Left forelimb (tissue), 1 donor: ENCODE data around the gene TRIM26.

Source experiments
- DNase-seq: peaks from one replicate; pipeline ENCODE4 v3.0.0-alpha.2; 2018; ENCODE audit warnings: low spot score

The TRIM26 gene

DNA sequence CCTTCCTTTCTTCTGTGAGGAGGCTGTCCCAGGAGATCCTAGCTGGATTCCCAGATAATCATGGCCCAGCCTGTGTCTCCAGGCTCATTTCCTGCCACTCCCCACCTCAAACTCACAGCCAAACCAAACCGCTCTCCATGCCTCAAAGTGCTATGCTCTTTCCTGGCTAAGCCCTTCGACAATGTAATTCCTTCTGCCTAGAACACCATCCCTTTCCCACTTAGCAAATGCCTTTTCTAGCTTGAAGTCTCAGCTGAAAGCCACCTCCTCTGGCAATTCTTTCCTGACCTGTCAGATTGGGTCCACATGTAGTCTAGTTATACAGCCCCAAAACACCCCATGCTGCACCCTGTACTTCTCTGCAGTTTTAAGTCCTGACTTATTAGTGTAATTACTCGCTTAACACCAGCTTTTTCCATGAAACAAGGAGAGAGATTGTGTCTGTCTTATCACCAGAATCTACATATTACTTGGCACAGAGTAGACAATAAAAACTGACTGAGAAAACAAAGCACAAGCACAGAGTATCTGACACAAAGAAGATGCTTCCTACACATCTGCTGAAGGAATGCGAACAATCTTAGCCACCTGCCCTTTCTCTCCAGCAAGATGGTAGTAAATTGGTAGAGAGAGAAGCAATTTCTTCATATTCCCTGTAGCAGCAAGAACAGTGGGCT, 5.4 kb downstream of the TRIM26 start:
- no peak for DNase-seq

DNA sequence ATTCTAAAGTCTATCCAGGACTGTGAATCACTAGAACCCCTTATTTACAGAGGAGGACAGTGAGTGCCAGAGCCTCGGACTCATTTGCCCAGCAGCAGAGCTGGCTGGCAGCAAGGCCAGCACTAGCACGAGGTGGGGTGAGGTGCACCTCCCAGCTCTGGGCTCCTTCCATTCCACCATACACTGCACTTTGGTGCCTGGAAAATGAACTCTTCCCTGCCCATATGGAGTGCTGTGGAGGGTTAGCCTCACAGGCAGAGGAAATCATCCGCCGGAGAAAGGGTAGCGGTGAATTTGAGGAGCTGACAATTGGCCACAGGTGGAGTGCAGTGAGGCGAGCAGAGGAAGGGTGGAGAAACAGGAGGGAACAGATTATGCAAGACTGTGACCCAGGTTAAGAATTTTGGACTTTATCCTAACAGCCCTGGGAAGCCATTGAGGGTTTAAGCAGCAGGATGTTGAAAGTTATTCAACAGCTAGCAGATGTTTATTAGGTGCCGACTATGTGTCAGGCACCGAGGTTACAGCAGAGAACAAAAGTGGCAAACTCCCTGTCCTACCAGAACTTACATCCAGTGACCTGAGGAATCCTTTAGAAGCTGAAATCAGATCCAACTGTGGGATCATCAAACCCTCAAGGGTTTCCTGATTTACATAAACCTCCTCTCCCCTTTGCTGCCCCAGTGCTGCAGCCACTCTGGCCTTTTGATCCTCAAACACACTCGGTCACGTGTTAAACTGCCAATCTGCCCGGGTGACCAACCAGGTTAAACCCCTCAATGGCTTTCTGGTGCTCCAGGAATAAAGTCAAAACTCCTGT, 6.2 kb downstream of the TRIM26 start:
- no peak for DNase-seq

DNA sequence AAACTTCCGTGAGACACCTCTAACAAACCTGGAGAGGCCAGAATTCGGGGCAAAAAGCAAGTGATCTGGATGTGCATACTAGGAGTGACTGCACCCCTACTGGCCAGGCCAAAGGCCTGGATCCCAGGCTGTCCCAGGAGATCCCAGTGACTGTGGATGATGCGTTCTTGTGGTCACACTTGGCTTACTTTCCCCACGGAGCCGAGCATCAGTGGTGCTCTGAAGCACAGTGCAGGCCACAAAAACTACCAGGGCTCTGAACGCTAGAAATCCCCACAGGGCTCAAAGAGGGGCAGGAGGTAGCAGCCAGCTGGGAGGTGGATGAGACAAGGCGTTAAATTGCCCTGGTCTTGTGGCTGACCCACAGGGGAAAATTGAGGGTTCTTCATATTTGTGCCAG, 7.1 kb downstream of the TRIM26 start:
- DNase-seq = no peak

DNA sequence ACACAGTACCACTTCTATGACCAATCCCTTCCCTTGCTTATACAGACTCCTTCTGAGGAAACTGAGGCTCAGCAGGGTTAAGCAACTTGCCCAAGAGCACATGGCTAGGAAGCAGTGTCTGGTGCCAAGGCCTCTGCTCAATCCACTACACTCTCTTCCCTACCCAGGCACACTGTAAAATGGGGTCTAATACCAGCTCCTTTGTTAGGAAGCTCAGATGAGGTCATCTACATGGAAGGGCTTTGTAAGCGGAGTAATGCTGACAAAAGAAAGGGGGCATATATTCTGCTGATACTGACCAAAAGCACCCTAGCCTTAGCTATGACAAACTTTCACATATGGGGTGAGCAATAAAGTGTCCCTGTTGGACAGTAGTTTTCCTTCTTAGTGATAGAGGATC, 9.1 kb downstream of the TRIM26 start:
- DNase-seq = no peak

DNA sequence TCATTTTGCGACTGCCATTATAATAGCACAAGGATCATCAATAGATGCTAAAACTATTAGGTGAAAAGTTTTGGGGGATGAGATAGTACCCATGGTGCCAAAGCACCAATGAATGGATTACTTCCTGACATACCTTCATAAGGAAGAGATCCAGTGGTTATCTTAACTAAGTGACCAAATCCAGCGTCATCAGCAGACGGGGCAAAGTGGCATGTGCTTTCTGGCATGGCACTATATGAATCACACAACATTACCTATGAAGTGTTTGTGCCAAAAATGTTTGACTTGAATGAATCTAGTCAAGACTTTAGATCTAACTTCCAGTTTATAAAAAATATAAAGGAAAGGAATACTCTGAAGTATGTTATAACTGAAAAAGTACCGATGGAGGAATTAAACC, 10.8 kb downstream of the TRIM26 start:
- no peak for DNase-seq

DNA sequence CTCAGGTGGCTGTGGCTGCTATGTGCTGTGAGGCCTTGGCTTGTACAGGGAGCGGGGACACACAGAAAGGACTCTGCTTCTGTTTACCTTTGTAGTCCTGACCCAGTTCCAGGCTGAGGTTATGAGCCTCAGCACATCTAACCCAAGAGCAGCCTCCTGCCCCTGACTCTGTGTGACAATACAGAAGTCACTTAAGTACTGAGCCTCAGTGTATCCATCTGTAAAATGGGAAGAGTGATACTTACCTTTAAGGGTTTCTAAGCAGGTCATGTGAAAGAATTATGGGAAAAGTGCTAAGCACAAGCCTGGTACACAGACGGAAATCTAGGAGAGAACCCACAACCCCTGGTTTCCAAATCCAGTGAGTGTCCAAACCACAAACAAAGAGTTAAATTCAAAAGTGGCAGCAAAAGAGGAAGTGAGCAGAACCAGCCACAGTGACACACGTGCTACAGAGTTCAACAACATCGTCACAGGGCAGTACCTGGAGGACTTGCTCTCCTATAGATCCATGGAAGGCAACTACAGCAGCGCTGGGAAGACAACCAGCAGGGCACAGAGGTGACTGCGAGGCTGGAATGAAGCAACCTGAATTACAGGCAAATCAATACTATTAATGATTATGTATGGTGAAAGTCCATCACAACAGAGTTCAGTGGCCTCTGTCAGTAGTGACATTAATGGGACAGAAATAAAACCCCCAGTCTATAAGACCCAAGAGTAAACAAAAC, 12.5 kb downstream of the TRIM26 start:
- DNase-seq = no peak

DNA sequence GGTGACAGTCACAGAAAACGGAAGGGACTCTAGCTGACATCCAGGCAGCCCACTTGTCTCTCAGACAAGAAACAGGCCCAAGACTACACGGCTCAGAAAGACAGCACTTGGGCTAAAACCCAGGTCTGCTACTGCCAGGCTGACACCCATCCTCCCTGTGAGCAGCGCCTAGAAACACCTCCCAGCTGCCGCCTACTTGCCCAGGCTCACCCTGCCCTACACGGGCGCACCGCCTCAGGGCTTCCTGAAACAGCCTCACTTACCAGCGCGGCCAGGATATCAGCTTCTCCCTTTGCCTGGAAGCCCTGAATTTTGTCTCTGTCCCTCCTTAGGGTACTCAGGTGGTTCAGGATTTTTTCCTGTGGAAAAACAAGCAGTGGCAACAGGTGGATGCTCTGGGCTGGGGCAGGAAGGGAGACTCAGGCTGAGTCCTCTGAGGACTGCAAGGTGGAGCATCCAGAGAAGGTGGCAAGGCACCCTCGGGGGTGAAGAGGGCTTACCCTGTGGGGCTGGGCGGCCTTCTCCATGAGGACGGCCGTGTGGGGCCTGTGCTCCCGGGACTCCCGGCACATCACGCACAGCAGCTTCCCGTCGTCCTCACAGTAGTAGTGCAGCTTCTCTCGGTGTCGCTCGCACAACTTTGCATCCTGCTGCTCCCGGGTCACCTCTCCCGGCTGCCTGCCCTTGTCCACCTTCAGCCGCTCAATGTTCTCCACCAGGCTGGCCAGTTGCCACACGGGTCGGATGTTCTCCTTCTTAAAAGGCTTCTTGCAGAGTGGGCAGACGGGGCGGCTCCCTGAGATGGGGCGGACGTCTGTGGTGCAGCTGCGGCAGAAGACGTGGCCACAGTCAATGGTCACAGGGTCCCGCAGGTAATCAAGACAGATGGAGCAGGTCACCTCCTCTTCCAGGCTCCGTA, 14.8 kb downstream of the TRIM26 start:
- DNase-seq = no peak

DNA sequence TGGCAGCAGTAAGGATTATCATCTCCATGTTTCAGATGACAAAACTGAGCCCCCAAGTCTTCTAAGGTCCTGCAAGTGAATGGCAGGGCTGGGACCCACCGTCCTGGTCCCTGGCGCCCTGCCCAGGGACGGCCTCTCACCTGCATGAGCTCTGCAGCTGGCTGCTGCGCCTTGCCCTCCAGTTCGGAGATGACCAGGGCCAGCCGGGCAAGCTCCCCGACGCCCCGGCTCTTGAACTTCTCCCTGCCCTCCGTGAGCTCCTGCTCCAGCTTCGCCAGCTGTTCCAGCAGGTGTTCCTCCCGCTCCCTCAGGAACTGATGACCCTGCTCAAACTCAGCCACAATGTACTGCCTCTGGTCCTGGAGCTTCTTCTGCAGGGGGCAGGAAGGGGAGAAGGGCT, 16.8 kb downstream of the TRIM26 start:
- DNase-seq = no peak

DNA sequence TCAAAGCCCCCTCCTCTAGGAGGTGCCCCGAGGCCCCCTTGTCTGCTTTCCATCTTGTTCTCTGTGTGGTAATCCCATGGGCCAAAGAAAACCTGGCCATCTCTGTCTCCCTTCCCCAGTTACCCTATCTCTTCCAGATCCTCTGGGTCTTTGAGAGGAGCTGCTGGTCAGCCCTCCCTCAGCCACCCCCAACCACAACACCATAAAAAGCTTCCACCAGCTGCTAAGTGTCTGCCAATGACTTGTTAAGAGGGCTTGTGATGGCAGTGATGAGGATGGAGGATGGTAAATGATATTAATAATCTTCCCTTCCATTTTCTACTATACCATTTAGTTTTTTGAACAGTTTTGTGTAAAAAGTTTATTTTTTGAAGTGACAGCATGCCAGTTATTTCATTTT, 17.3 kb downstream of the TRIM26 start:
- no peak for DNase-seq

DNA sequence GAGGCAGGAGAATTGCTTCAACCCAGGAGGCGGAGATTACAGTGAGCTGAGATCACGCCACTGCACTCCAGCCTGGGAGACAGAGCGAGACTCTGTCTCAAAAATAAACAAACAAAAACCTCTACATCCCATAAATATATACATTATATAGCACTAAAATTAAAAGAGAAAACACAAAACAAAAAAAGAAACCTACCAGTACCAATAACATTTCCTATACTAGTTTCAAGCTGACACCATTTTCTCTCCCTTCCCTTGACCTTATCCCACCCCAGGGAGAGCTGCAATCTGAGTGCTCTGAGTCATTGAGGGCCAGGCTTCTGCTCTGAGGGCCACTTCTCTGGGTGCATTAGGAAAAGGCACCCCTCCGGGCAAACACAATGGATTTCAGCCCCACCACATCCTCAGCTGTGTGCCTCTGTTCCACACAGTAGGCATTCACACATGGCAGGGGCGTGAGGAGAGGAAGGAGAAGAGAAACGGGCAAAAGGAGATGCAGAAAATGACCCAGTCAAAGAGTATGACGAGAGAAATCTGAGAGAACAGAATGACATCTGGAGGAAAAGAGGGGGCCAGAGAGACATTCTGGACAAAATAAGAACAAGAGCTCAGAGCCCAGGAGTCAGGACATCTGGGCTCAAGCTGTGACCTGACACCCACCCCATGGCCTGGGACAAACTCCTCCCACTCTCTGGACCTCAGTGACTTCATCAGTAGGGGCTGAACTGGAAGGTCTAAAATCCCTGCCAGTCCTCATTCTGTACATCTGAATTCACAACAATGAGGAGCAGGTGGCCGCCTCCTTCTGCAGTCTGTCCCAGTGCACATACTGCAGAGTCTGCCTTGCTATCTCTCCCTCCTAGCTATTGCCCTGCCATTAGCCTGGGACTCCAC, 18.2 kb downstream of the TRIM26 start:
- DNase-seq = no peak

DNA sequence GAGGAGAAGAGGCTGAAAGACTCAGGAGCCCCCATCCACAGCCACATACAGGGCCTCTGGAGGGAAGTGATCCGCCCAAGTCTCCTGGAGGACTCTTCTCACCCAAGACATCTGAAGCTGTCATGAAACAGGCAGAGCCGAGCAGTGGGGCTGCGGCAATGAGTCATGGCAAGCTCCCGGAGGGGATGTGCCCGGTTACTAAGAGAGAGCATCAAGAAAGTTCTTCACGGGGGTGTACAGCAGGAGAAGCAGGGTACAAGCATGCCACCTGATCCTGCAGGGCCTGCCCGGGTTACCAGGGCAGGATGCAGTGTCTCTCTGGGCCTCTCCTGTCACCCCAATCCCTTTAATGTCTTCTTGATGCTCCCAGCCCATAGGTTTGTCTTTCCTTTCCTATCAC, 21.1 kb downstream of the TRIM26 start:
- DNase-seq = no peak

DNA sequence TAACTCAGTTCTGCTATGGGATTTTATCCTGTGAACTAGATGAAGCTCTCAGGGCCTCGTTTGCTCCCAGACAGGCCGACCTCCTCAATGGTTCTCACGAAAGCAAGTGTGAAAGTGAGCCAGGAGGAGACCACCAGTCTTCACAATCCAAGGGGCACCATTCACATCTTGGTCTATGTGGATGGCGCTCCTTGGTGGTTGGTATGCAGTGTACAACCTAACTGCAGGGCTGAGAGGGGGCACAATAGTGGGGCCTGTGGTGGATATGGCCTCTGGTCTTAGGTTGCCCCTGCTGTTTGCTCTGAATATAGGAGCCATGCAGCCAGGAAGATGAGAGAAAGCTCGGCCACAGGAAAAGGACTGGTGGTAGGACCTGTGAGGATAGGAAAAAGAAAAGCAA, 24.7 kb downstream of the TRIM26 start:
- DNase-seq = no peak

DNA sequence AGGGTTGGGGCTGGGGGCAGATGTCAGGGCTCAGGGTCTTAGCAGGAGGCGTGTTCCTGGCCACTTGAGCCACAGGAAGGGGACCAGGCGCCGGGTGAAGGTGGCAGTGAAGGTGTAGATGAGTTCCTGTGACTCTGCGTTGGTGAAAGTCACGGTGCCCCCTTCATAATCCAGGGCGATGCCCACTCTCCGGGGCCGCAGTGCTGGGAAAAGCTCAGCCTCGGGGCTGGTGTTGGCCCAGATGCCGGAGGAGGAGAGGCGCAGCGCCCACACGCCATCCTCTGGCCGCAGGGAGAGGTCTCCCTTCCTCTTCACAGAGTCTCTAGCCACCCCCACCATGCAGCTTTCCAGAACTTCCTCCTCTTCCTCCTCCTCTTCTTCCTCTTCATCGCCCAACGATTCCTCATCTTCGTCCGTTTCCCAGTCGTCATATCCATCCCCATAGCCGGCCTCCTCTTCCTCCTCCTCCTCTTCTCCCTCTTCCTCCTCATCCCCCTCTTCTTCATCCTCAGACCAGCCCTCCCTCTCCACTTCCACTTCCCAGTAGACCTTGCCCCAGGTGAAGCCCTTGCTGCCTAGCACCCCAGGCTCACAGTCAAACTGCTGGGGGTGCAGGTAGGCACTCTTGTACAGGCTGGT, 27.2 kb downstream of the TRIM26 start:
- DNase-seq = no peak

DNA sequence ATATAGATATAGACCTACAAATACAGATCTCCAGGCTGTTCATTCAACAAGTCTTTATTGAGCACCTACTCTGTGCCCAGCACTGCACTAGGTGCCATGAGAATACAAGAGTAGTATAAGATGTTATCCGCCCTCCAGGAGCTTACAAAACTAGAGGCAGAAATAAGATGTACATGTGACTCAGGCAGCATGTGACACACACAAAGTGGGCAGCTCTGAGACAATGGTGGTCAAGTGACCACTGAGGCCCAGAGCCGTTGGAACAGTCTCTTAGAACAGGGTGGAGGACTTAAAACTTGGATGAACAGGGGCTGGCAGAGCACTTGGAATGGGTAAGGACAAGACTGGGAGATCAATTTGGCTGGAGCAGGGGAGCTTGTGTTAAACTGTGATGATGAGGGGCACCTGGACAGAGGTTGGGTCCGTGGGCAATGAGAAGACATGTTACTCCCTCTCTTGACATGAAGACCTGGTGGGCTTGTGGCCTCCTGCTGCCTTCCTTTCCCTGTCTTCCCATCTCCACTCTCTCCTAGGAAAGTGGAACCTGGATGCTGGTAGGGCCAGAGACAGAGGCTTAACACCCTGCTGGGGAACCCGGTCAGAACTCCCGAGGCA, 28.7 kb downstream of the TRIM26 start:
- DNase-seq = no peak

DNA sequence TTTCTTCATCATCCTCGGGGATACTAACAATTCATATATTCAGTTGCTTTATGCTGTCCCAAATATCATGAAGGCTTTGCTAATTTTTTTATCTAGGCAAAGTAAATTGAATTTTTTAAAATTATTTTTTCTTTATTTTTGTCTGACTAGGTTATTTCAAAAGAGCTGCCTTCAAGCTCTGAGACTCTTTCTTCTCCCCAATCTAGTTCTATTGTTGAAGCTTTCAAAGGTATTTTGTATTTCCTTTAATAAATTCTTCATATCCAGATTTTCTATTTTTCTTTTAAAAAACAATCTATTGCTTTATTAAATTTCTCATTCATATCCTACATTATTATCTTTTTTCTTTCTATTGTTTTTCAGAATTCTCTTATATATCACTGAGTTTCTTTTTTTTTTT, 33.1 kb downstream of the TRIM26 start:
- no peak for DNase-seq

DNA sequence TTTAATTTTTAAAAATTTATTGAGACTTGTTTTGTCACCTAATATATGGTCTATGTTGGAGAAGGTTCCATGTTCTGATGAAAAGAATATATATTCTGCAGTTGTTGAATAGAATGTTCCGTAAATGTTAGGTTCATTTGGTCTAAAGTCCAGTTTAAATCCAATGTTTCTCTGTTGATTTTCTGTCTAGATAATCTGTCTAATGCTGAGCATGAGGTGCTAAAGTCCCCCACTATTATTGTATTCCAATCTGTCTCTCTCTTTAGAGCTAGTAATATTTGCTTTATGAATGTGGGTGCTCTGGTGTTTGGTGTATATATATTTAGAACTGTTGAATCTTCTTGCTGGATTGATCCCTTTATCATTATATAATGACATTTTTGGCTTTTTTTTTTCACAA, 34.4 kb downstream of the TRIM26 start:
- no peak for DNase-seq

DNA sequence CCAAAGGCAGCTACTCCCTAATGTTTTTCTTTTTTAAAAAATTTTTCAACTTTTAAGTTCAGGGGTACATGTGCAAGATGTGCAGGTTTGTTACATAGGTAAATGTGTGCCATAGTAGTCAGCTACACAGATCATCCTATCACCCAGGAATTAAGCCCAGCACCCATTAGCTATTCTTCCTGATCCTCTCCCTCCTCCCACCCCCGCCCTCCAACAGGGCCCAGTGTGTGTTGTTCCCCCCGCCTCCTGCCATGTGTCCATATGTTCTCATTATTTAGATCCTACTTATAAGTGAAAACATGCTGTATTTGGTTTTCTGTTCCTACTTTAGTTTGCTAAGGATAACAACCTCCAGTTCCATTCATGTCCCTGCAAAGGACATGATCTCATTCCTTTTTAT, 37.4 kb downstream of the TRIM26 start:
- DNase-seq = no peak

DNA sequence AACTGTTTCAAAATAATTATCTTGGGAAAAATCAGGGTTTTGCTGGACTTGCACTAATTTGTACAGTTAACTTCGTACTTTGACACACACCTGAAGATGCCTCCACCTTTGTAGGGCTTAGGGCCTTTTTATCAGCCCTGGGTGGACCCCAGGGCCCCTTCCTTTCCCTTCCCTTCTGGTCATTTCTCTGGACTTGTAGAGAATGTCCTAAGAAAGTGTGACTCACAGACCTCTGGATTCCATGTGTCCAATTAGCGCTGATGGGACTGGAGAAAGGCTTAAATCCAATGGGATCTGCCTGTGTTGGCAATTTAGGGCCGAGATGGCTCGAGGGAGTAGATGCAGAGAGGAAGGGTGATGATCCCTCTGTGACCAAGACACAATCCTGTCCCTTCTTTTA, 40.5 kb downstream of the TRIM26 start:
- no peak for DNase-seq

DNA sequence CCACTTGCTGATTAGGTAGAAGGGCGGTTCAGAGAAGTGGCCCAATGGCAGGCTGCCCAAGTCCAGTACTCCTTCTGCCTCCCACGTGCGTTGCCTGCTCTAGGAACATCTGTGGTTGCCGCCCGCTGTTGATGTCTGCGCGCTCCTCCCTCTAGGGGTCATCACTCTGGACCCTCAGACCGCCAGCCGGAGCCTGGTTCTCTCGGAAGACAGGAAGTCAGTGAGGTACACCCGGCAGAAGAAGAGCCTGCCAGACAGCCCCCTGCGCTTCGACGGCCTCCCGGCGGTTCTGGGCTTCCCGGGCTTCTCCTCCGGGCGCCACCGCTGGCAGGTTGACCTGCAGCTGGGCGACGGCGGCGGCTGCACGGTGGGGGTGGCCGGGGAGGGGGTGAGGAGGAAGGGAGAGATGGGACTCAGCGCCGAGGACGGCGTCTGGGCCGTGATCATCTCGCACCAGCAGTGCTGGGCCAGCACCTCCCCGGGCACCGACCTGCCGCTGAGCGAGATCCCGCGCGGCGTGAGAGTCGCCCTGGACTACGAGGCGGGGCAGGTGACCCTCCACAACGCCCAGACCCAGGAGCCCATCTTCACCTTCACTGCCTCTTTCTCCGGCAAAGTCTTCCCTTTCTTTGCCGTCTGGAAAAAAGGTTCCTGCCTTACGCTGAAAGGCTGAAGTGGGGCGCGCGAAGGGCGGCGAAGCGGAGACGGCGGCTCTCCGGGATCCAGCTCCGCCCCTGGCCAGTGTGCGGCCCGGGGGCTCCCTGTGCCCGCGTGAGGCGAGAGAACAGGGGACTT, 41.3 kb downstream of the TRIM26 start:
- DNase-seq = no peak
